ENCODE results near the gene SPAG17. TPM values are rescaled to one million over a fixed set of nuclear protein-coding genes. Genes with fewer than 3 reads are reported as not detected.

Gene SPAG17
- total RNA-seq, 1 experiment from 2014 or later = not detected

- Histone ChIP-seq H3K9me3 (ENCODE audit: control insufficient read depth in 1 of 2, insufficient read depth in 1 of 2, low read depth in 1 of 2, low read length in 2 of 2) (no peaks in the 10 kb centered on the region), H3K4me1 (ENCODE audit: control insufficient read depth in 1 of 2, insufficient read depth in 2 of 2, low read length in 2 of 2) (no peaks in the 10 kb centered on the region), H3K9ac (ENCODE audit: low read length) (no peak overlapping the region), H4K20me1 (ENCODE audit: insufficient read depth) (no peaks in the 10 kb centered on the region), H3K4me2 (ENCODE audit: low read length) (no peak overlapping the region), H3K36me3 (ENCODE audit: control insufficient read depth in 1 of 2, insufficient read depth in 2 of 2, low read length in 2 of 2) (no peaks in the 10 kb centered on the region), H3K9me2 (ENCODE audit: insufficient read depth) (no peaks in the 10 kb centered on the region), H3K27ac (ENCODE audit: low read depth, low read length) (no peak overlapping the region), H3K4me3 (replicated peaks in 1 of 2; ENCODE audit: low read depth in 1 of 2, low read length in 2 of 2) (no peak overlapping the region), H2AFZ (ENCODE audit: low read depth, low read length, poor library complexity, severe bottlenecking) (no peak overlapping the region), H3K27me3 (ENCODE audit: insufficient read depth, low read length) (no peaks in the 10 kb centered on the region), H3K79me2 (ENCODE audit: insufficient read depth, low read length) (no peaks in the 10 kb centered on the region)
- ChIA-PET CTCF (no interaction called here), RAD21 (ENCODE audit: low non-redundant PET in 1 of 2, low total read pairs in 2 of 2, uncharacterized antibody in 2 of 2, unreplicated experiment in 2 of 2) (no interaction called here), POLR2A (no interaction called here)
- ATAC-seq (no peak), DNase-seq (ENCODE audit: low read depth, low spot score) (no peak)
- TF ChIP-seq ELF1 (IDR thresholded peaks at IDR 0.05; ENCODE audit: borderline replicate concordance, low read depth) = no peak
- no peak for TF ChIP-seq SRF (IDR thresholded peaks at IDR 0.05; ENCODE audit: low read depth)
- no peak for TF ChIP-seq JUND (IDR thresholded peaks at IDR 0.05)
- no peak for TF ChIP-seq FOSL1 (IDR thresholded peaks at IDR 0.05; ENCODE audit: low read depth)
- no peak for TF ChIP-seq POLR2AphosphoS5 (IDR thresholded peaks at IDR 0.05; ENCODE audit: low read depth, low read length)
- TF ChIP-seq TCF7L2 (IDR thresholded peaks at IDR 0.05; ENCODE audit: borderline replicate concordance, extremely low read depth, insufficient read depth, insufficient read length) = no peak
- no peak for TF ChIP-seq CTCF (IDR thresholded peaks at IDR 0.05 in 2 of 3, conservative IDR thresholded peaks at IDR 0.05 in 1 of 3; ENCODE audit: borderline replicate concordance in 1 of 3, insufficient read depth in 1 of 3, low read depth in 2 of 3, low read length in 2 of 3)
- TF ChIP-seq SIN3A (IDR thresholded peaks at IDR 0.05; ENCODE audit: low read depth) = no peak
- TF ChIP-seq, protein P1, sequence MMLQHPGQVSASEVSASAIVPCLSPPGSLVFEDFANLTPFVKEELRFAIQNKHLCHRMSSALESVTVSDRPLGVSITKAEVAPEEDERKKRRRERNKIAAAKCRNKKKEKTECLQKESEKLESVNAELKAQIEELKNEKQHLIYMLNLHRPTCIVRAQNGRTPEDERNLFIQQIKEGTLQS (IDR thresholded peaks at IDR 0.05) = no peak
- TF ChIP-seq, protein P2, sequence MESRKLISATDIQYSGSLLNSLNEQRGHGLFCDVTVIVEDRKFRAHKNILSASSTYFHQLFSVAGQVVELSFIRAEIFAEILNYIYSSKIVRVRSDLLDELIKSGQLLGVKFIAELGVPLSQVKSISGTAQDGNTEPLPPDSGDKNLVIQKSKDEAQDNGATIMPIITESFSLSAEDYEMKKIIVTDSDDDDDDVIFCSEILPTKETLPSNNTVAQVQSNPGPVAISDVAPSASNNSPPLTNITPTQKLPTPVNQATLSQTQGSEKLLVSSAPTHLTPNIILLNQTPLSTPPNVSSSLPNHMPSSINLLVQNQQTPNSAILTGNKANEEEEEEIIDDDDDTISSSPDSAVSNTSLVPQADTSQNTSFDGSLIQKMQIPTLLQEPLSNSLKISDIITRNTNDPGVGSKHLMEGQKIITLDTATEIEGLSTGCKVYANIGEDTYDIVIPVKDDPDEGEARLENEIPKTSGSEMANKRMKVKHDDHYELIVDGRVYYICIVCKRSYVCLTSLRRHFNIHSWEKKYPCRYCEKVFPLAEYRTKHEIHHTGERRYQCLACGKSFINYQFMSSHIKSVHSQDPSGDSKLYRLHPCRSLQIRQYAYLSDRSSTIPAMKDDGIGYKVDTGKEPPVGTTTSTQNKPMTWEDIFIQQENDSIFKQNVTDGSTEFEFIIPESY (IDR thresholded peaks at IDR 0.05; ENCODE audit: extremely low read depth, insufficient replicate concordance, low read length) = no peak
- TF ChIP-seq, protein P3, sequence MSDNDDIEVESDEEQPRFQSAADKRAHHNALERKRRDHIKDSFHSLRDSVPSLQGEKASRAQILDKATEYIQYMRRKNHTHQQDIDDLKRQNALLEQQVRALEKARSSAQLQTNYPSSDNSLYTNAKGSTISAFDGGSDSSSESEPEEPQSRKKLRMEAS (IDR thresholded peaks at IDR 0.05) = no peak
- no peak for TF ChIP-seq POLR2A (IDR thresholded peaks at IDR 0.05; ENCODE audit: borderline replicate concordance, extremely low read depth, insufficient read depth, insufficient read length)
- TF ChIP-seq RAD21 (IDR thresholded peaks at IDR 0.05; ENCODE audit: low read depth) = no peak
- TF ChIP-seq SP1 (IDR thresholded peaks at IDR 0.05; ENCODE audit: low read depth) = no peak
- no peak for TF ChIP-seq CBX3 (IDR thresholded peaks at IDR 0.05; ENCODE audit: low read depth)
- no peak for TF ChIP-seq EZH2phosphoT487 (IDR thresholded peaks at IDR 0.05; ENCODE audit: borderline replicate concordance)
- no peak for TF ChIP-seq CEBPB (IDR thresholded peaks at IDR 0.05; ENCODE audit: low read depth)
- intact Hi-C loops (cut with micrococcal nuclease) = no loop called here
- no TSS peak for BruUV-seq (replicated peaks)
These were observed 21.9 kb upstream of the SPAG17 start for GRCh38 chr1:118206966-118207365.

Measured in HCT116 (cell line).